GM18951 (cell line): ENCODE results near the gene PDE4D.

Experiments
- POLR2A ChIP-seq: IDR thresholded peaks from 4 replicates; pipeline ENCODE4 v1.6.1; 2011; ENCODE audit warnings: mild to moderate bottlenecking; ENCODE audit not compliant: insufficient read length, insufficient read depth; ENCODE audit errors: extremely low read depth
- in situ Hi-C: fragments of 300-500 bp; cut with MboI; formaldehyde crosslinking; loops from one replicate; pipeline ENCODE4 v1.12.0; 2022; ENCODE audit warnings: low sequenced_read_pairs, mixed read lengths, inconsistent platforms; ENCODE audit not compliant: unreplicated experiment

The PDE4D gene

GRCh38 chr5:59272809-59273427 is 620.6 kb downstream of the PDE4D start:
- in situ Hi-C loops: no loop called here
- TF ChIP-seq POLR2A: no peak

- no peak for TF ChIP-seq POLR2A
- in situ Hi-C loops: no loop called here
Measured at GRCh38 chr5:59268756-59269415, 624.6 kb downstream of the PDE4D start.

GRCh38 chr5:59267033-59267432 is 626.5 kb downstream of the PDE4D start:
- in situ Hi-C loops: no loop called here
- TF ChIP-seq POLR2A: no peak

GRCh38 chr5:59266410-59266809 is 627.1 kb downstream of the PDE4D start:
- in situ Hi-C loops: no loop called here
- no peak for TF ChIP-seq POLR2A

GRCh38 chr5:59264639-59265245 is 628.8 kb downstream of the PDE4D start:
- TF ChIP-seq POLR2A: no peak
- in situ Hi-C loops: no loop called here

- in situ Hi-C loops: no loop called here
- TF ChIP-seq POLR2A: no peak
Measured at GRCh38 chr5:59264013-59264412, 629.5 kb downstream of the PDE4D start.

GRCh38 chr5:59261969-59262368 is 631.6 kb downstream of the PDE4D start:
- no peak for TF ChIP-seq POLR2A
- in situ Hi-C loops: no loop called here

GRCh38 chr5:59260973-59261372 is 632.6 kb downstream of the PDE4D start:
- TF ChIP-seq POLR2A: no peak
- in situ Hi-C loops: no loop called here

GRCh38 chr5:59260200-59260599 is 633.3 kb downstream of the PDE4D start:
- no peak for TF ChIP-seq POLR2A
- in situ Hi-C loops: no loop called here

- in situ Hi-C loops: no loop called here
- TF ChIP-seq POLR2A: no peak
Measured at GRCh38 chr5:59259237-59259636, 634.3 kb downstream of the PDE4D start.

- no peak for TF ChIP-seq POLR2A
- in situ Hi-C loops: no loop called here
Measured at GRCh38 chr5:59257488-59258400, 635.8 kb downstream of the PDE4D start.

GRCh38 chr5:59256331-59256730 is 637.2 kb downstream of the PDE4D start:
- in situ Hi-C loops: no loop called here
- TF ChIP-seq POLR2A: no peak

GRCh38 chr5:59254055-59254687 is 639.4 kb downstream of the PDE4D start:
- no peak for TF ChIP-seq POLR2A
- in situ Hi-C loops: no loop called here
